Mucosa of descending colon (tissue), 3 donors: ENCODE data around the gene ANKRD11. TPM values are rescaled to one million over a fixed set of nuclear protein-coding genes. Genes with fewer than 3 reads are reported as not detected.

Experiments
- ATAC-seq: fragments of 200-7000 bp; cut with Tn5 transposase; one replicate; pipeline ENCODE4 v1.9.1; 2020; ENCODE audit warnings: mild to moderate bottlenecking, moderate library complexity
- DNase-seq, 3 donors: peaks; one replicate each; pipeline ENCODE4 v3.0.0-alpha.2; 2020
- H3K36me3 ChIP-seq: fragments of 200-600 bp; one replicate; pipeline ENCODE4 v1.8.0; 2021; ENCODE audit warnings: low read depth, mild to moderate bottlenecking
- H3K4me1 ChIP-seq: fragments of 200-600 bp; one replicate; pipeline ENCODE4 v1.8.0; 2021; ENCODE audit warnings: low read depth, mild to moderate bottlenecking
- H3K4me3 ChIP-seq: fragments of 200-600 bp; one replicate; pipeline ENCODE4 v1.8.0; 2021; ENCODE audit warnings: mild to moderate bottlenecking
- H3K9me3 ChIP-seq: fragments of 200-600 bp; one replicate; pipeline ENCODE4 v1.8.0; 2021; ENCODE audit warnings: mild to moderate bottlenecking
- CTCF ChIP-seq: fragments of 200-600 bp; IDR thresholded peaks from one replicate; pipeline ENCODE4 v1.8.0; 2022; ENCODE audit warnings: antibody characterized with exemption, mild to moderate bottlenecking
- intact Hi-C, 2 donors: fragments of 100-400 bp; cut with DNase I in 1 of 2; cut with micrococcal nuclease in 1 of 2; formaldehyde crosslinking; loops; one replicate each; pipeline versions ENCODE4 v1.11.0 to v1.11.1; 2022; cut with DNase I, micrococcal nuclease
- total RNA-seq, 3 donors: library from RNA; stranded (reverse); fragmentation: NEBNext Ultra II Directional in 2 of 3; extraction: Animal tissue kit (Norgen Biotek cat#: 25700) in 2 of 3; gene quantifications; one replicate each; pipeline versions ENCODE4 v1.2.1 to v1.2.4, GENCODE V29; 2021 to 2023
- donor health status: DM: no; HTN: no; CAD: no; lungs with moderate emphysema.
- donor health status: DM: no; HTN: no; CAD: no.
- donor health status: DM: no; HTN: yes; CAD: no.

ANKRD11 gene
- total RNA-seq, 3 donors from 2014 or later: 125 to 127 (median 127) TPM

- no peak for TF ChIP-seq CTCF
- no peak overlapping the region for H3K4me3 ChIP-seq
- ATAC-seq (no peak), DNase-seq (no peak)
- no peaks in the 10 kb centered on the region for H3K9me3 ChIP-seq
- peaks cover 10% of the 10 kb centered on the region for H3K4me1 ChIP-seq
- H3K36me3 ChIP-seq: peaks cover 9% of the 10 kb centered on the region
- intact Hi-C loops: no loop called here
These were observed 268.8 kb downstream of the ANKRD11 start for GRCh38 chr16:89221604-89222003.

- peaks cover 17% of the 10 kb centered on the region for H3K4me1 ChIP-seq
These were observed 271.0 kb downstream of the ANKRD11 start for GRCh38 chr16:89219365-89219764.

More at GRCh38 chr16:89219365-89219764, 271.0 kb downstream of the ANKRD11 start:
- no peaks in the 10 kb centered on the region for H3K9me3 ChIP-seq
- H3K36me3 ChIP-seq: no peaks in the 10 kb centered on the region
- no peak for TF ChIP-seq CTCF
- DNase-seq: no peak
- no peak for ATAC-seq
- H3K4me3 ChIP-seq: no peak overlapping the region
- intact Hi-C loops: no loop called here

Other genes with a start within 250 kb of the ANKRD11 start
- 100 to 1,000 TPM; 112 to 137 (median 121) TPM for gene SPG7, start 17.8 kb upstream of the ANKRD11 start, total RNA-seq
- 1,000 to 10,000 TPM; 1,693 to 1,792 (median 1,717) TPM for gene RPL13, start 70.1 kb upstream of the ANKRD11 start, total RNA-seq
- 1 to 10 TPM in 1 of 3 donors, under 1 TPM in 2; 0.72 to 2.0 (median 0.79) TPM for gene CPNE7, start 85.2 kb upstream of the ANKRD11 start, total RNA-seq
- gene DPEP1, start 123.1 kb upstream of the ANKRD11 start, total RNA-seq: 1 to 10 TPM in 1 of 3 donors, under 1 TPM in 1, not detected in 1; 0.28 to 2.0 TPM
- 100 to 1,000 TPM; 104 to 163 (median 108) TPM for gene CHMP1A, start 167.1 kb upstream of the ANKRD11 start, total RNA-seq
- gene SPATA33, start 167.3 kb upstream of the ANKRD11 start, total RNA-seq: 10 to 100 TPM in 2 of 3 donors, 1 to 10 TPM in 1; 8.0 to 11.0 (median 10.7) TPM
- gene CDK10, start 196.1 kb upstream of the ANKRD11 start, total RNA-seq: 100 to 1,000 TPM in 1 of 3 donors, 10 to 100 TPM in 2; 90.8 to 163 (median 94.5) TPM
- 10 to 100 TPM; 12.5 to 21.7 (median 14.4) TPM for gene SPATA2L, start 211.1 kb upstream of the ANKRD11 start, total RNA-seq
- gene VPS9D1, start 230.3 kb upstream of the ANKRD11 start, total RNA-seq: 10 to 100 TPM; 15.3 to 20.6 (median 16.4) TPM
- gene ZNF276, start 231.0 kb upstream of the ANKRD11 start, total RNA-seq: 10 to 100 TPM; 30.5 to 50.4 (median 31.6) TPM